Activated naive CD8-positive, alpha-beta T cell treated with anti-CD3 and anti-CD28 coated beads, Interleukin-2, amount 50 U/mL, for 24 hours (primary cell): ENCODE results near the gene SLC35F1.

Experiments
- ATAC-seq: fragments of 150-1000 bp; cut with Tn5 transposase; one replicate; pipeline ENCODE4 v1.10.0; 2021
- DNase-seq: peaks from one replicate; pipeline ENCODE4 v3.0.0; 2021
- H3K27ac Mint-ChIP-seq: one replicate; pipeline ENCODE4 v1.8.0; 2021; ENCODE audit warnings: mild to moderate bottlenecking, mixed read lengths
- H3K27me3 Mint-ChIP-seq: one replicate; pipeline ENCODE4 v1.8.0; 2021; ENCODE audit warnings: mixed read lengths
- H3K36me3 Mint-ChIP-seq: one replicate; pipeline ENCODE4 v1.8.0; 2021; ENCODE audit warnings: low read depth, mixed read lengths
- H3K4me1 Mint-ChIP-seq: one replicate; pipeline ENCODE4 v1.8.0; 2021; ENCODE audit warnings: mixed read lengths
- H3K4me3 Mint-ChIP-seq: one replicate; pipeline ENCODE4 v1.8.0; 2021; ENCODE audit warnings: mild to moderate bottlenecking, moderate library complexity, mixed read lengths
- H3K9me3 Mint-ChIP-seq: one replicate; pipeline ENCODE4 v1.8.0; 2021; ENCODE audit warnings: mixed read lengths

SLC35F1 gene

GRCh38 chr6:118197539-118197938, 290.5 kb downstream of the SLC35F1 start:
- no peaks in the 10 kb centered on the region for H3K4me1 Mint-ChIP-seq
- H3K4me3 Mint-ChIP-seq: no peak overlapping the region
- no peaks in the 10 kb centered on the region for H3K9me3 Mint-ChIP-seq
- ATAC-seq: no peak
- no peaks in the 10 kb centered on the region for H3K36me3 Mint-ChIP-seq
- no peak overlapping the region for H3K27ac Mint-ChIP-seq
- peaks cover 1% of the 10 kb centered on the region for H3K27me3 Mint-ChIP-seq
- no peak for DNase-seq

- no peak overlapping the region for H3K27ac Mint-ChIP-seq
- no peak overlapping the region for H3K4me3 Mint-ChIP-seq
- DNase-seq: no peak
- no peaks in the 10 kb centered on the region for H3K4me1 Mint-ChIP-seq
- H3K36me3 Mint-ChIP-seq: no peaks in the 10 kb centered on the region
- peaks cover 1% of the 10 kb centered on the region for H3K27me3 Mint-ChIP-seq
- ATAC-seq: no peak
- no peaks in the 10 kb centered on the region for H3K9me3 Mint-ChIP-seq
Observed at GRCh38 chr6:118198746-118199145, 291.7 kb downstream of the SLC35F1 start.

DNA sequence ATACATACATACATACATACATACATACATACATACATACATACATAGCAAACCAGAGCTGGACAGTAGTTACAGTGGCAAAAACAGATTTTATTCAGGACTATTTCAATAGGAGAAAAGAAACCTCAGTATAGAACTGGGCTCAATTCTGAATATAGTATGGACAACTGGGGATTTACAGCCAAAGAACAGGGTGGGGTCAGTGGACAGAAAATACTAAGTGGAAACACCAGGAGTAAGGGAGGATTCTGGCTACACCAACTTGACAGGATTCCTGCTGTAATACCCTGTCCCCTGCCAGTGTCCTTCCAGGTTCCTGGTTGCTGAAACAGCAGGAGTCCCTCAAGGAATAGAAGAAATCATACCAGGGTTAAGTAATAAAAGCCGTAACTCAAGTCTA, 293.1 kb downstream of the SLC35F1 start:
- H3K36me3 Mint-ChIP-seq: no peaks in the 10 kb centered on the region
- H3K27ac Mint-ChIP-seq: no peak overlapping the region
- H3K9me3 Mint-ChIP-seq: no peaks in the 10 kb centered on the region
- DNase-seq (no peak), ATAC-seq (no peak)
- H3K27me3 Mint-ChIP-seq: peaks cover 1% of the 10 kb centered on the region
- H3K4me3 Mint-ChIP-seq: no peak overlapping the region
- H3K4me1 Mint-ChIP-seq: no peaks in the 10 kb centered on the region

GRCh38 chr6:118202517-118202916, 295.5 kb downstream of the SLC35F1 start:
- no peak for DNase-seq
- Mint-ChIP-seq H3K36me3 (no peaks in the 10 kb centered on the region), H3K4me1 (no peaks in the 10 kb centered on the region), H3K27ac (no peak overlapping the region), H3K9me3 (no peaks in the 10 kb centered on the region), H3K27me3 (peaks cover 1% of the 10 kb centered on the region), H3K4me3 (no peak overlapping the region)
- no peak for ATAC-seq

GRCh38 chr6:118203545-118203944, 296.5 kb downstream of the SLC35F1 start:
- ATAC-seq (no peak), DNase-seq (no peak)
- Mint-ChIP-seq H3K9me3 (no peaks in the 10 kb centered on the region), H3K36me3 (no peaks in the 10 kb centered on the region), H3K27me3 (peaks cover 1% of the 10 kb centered on the region), H3K4me3 (no peak overlapping the region), H3K4me1 (no peaks in the 10 kb centered on the region), H3K27ac (no peak overlapping the region)

GRCh38 chr6:118206221-118206620, 299.2 kb downstream of the SLC35F1 start:
- no peaks in the 10 kb centered on the region for H3K36me3 Mint-ChIP-seq
- H3K27ac Mint-ChIP-seq: no peak overlapping the region
- H3K27me3 Mint-ChIP-seq: peaks cover 1% of the 10 kb centered on the region
- H3K9me3 Mint-ChIP-seq: no peaks in the 10 kb centered on the region
- no peak overlapping the region for H3K4me3 Mint-ChIP-seq
- H3K4me1 Mint-ChIP-seq: no peaks in the 10 kb centered on the region
- no peak for ATAC-seq
- DNase-seq: no peak

DNA sequence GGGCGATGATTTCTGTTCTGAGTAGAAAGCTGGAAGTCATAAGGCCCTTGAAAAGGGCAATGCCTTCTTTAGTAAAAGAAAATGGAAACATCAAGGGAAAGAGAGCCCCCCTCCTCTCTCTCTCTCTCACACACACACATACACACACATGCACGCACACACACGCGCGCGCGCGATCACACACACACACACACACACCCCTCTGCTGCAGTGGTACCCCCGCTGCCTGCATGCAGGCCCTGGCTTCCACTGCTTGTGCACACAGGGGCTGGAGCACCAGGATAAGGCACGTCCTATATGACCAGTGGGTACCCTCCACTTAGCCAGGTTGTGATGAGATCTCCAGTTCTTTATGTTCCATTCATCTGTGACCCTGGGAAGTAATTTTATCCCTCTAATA, 300.9 kb downstream of the SLC35F1 start:
- H3K27ac Mint-ChIP-seq: no peak overlapping the region
- H3K36me3 Mint-ChIP-seq: no peaks in the 10 kb centered on the region
- no peak for DNase-seq
- no peak for ATAC-seq
- H3K9me3 Mint-ChIP-seq: no peaks in the 10 kb centered on the region
- H3K4me3 Mint-ChIP-seq: no peak overlapping the region
- peaks cover 1% of the 10 kb centered on the region for H3K27me3 Mint-ChIP-seq
- H3K4me1 Mint-ChIP-seq: no peaks in the 10 kb centered on the region

- Mint-ChIP-seq H3K4me3 (no peak overlapping the region), H3K27me3 (no peaks in the 10 kb centered on the region), H3K27ac (no peak overlapping the region), H3K9me3 (no peaks in the 10 kb centered on the region), H3K36me3 (no peaks in the 10 kb centered on the region), H3K4me1 (no peaks in the 10 kb centered on the region)
- no peak for ATAC-seq
- DNase-seq: no peak
Observed at GRCh38 chr6:118212451-118213173, 305.5 kb downstream of the SLC35F1 start.

DNA sequence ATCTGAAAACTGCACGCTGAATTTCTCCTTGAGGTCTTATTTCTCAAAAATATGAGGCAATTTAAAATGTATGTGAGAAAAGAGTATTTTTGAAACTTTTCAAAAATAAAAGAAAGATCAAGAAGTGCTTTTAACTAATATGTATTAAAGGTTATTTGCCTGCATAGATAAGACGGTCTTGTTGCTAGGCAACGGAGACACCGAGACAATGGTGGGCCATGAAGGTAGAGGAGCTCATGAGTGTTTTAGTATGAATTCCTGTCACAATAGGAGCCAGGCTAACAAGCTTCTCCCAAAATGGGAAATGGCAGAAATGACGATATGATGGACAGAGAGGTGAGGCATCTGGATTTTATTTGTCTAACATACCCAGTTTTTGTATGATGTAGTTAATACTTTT, 308.2 kb downstream of the SLC35F1 start:
- Mint-ChIP-seq H3K4me1 (no peaks in the 10 kb centered on the region), H3K27ac (no peak overlapping the region), H3K27me3 (peaks cover 2% of the 10 kb centered on the region), H3K9me3 (no peaks in the 10 kb centered on the region), H3K4me3 (no peak overlapping the region), H3K36me3 (no peaks in the 10 kb centered on the region)
- DNase-seq (no peak), ATAC-seq (no peak)

DNA sequence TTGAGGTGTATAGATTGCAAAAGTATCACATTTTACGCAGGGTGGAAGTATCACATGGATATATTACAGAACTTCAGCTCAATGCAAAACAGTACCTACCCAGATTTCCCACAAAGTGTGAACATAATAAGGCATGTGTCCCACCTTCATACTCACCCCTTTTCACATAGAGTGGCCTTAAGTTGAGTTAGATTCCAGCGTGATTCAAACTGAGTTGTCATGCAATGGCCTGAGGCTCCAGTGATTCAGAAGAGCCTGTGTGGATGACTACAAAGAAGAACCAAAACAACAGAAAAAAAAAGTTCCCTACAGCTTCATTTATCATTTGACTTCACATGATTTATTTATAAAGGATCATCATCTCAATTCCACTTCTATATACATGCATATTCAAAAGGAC, 309.7 kb downstream of the SLC35F1 start:
- Mint-ChIP-seq H3K27me3 (peaks cover 2% of the 10 kb centered on the region), H3K36me3 (no peaks in the 10 kb centered on the region), H3K4me3 (no peak overlapping the region), H3K27ac (no peak overlapping the region), H3K9me3 (no peaks in the 10 kb centered on the region), H3K4me1 (no peaks in the 10 kb centered on the region)
- DNase-seq (no peak), ATAC-seq (no peak)

GRCh38 chr6:118218156-118218555, 311.1 kb downstream of the SLC35F1 start:
- H3K27ac Mint-ChIP-seq: no peak overlapping the region
- no peaks in the 10 kb centered on the region for H3K9me3 Mint-ChIP-seq
- no peak overlapping the region for H3K4me3 Mint-ChIP-seq
- DNase-seq: no peak
- H3K36me3 Mint-ChIP-seq: no peaks in the 10 kb centered on the region
- H3K27me3 Mint-ChIP-seq: peaks cover 2% of the 10 kb centered on the region
- H3K4me1 Mint-ChIP-seq: no peaks in the 10 kb centered on the region
- no peak for ATAC-seq

GRCh38 chr6:118220429-118221128, 313.5 kb downstream of the SLC35F1 start:
- no peaks in the 10 kb centered on the region for H3K36me3 Mint-ChIP-seq
- no peak overlapping the region for H3K4me3 Mint-ChIP-seq
- peaks cover 5% of the 10 kb centered on the region for H3K27me3 Mint-ChIP-seq
- no peaks in the 10 kb centered on the region for H3K9me3 Mint-ChIP-seq
- ATAC-seq: no peak
- no peak overlapping the region for H3K27ac Mint-ChIP-seq
- DNase-seq: no peak
- H3K4me1 Mint-ChIP-seq: no peaks in the 10 kb centered on the region

- Mint-ChIP-seq H3K4me1 (no peaks in the 10 kb centered on the region), H3K4me3 (no peak overlapping the region), H3K9me3 (no peaks in the 10 kb centered on the region), H3K36me3 (no peaks in the 10 kb centered on the region), H3K27me3 (peaks cover 8% of the 10 kb centered on the region), H3K27ac (no peak overlapping the region)
- ATAC-seq: no peak
- DNase-seq: no peak
Observed at GRCh38 chr6:118223316-118223715, 316.3 kb downstream of the SLC35F1 start.

- no peaks in the 10 kb centered on the region for H3K4me1 Mint-ChIP-seq
Observed at GRCh38 chr6:118228886-118229285, 321.8 kb downstream of the SLC35F1 start.

GRCh38 chr6:118240878-118241528, 333.9 kb downstream of the SLC35F1 start:
- no peaks in the 10 kb centered on the region for H3K36me3 Mint-ChIP-seq
- H3K9me3 Mint-ChIP-seq: no peaks in the 10 kb centered on the region
- no peaks in the 10 kb centered on the region for H3K4me1 Mint-ChIP-seq
- peaks cover 4% of the 10 kb centered on the region for H3K27me3 Mint-ChIP-seq
- H3K4me3 Mint-ChIP-seq: no peak overlapping the region
- no peak overlapping the region for H3K27ac Mint-ChIP-seq
- DNase-seq: no peak
- ATAC-seq: no peak

More at GRCh38 chr6:118228886-118229285, 321.8 kb downstream of the SLC35F1 start:
- DNase-seq (no peak), ATAC-seq (no peak)
- Mint-ChIP-seq H3K9me3 (no peaks in the 10 kb centered on the region), H3K36me3 (no peaks in the 10 kb centered on the region), H3K4me3 (no peak overlapping the region), H3K27ac (no peak overlapping the region), H3K27me3 (peaks cover 3% of the 10 kb centered on the region)
